Measurements from ENCODE around the gene GOPC. TPM values are rescaled to one million over a fixed set of nuclear protein-coding genes. Genes with fewer than 3 reads are reported as not detected.
A peak's percentile ranks its signal among the peaks of the same experiment; 100 is the strongest.

The GOPC gene
- total RNA-seq, 2 experiments from 2014 or later, result 13.3 to 15.5 TPM

DNA sequence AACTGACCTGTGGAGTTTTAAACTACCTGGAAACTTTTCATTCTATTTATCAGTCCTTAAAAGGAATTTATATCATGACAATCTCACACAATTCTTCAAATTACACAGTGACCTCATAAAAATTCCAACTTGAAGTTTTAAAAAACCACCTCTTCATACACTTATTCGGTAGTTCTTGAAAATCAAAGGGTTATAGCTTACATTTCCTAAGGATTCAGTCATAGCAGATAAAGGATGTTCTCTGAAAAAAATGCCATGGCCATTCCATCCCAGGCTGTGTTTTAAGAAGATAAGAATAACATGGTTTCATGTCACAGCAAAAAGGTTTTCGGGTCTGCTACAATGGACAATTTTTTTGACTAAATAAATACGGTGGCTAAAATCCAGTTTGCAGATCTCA is 41.2 kb downstream of the GOPC start:
- Mint-ChIP-seq H3K27me3 (no peaks in the 10 kb centered on the region), H3K27ac (no peak overlapping the region), H3K36me3 (ENCODE audit: low read depth) (peaks cover 6% of the 10 kb centered on the region), H3K9me3 (ENCODE audit: low read depth) (no peaks in the 10 kb centered on the region), H3K4me3 (no peak overlapping the region), H3K4me1 (no peaks in the 10 kb centered on the region)
- DNase-seq (no peak), ATAC-seq (no peak)
- ChIA-PET POLR2A (no interaction called here), CTCF (interaction anchor here (1.1 kb wide), 1 partner anchor 78 kb away, joined by 3 read pairs; no protein-coding TSS in a partner anchor)
- intact Hi-C loops (cut with DNase I, micrococcal nuclease), result no loop called here

DNA sequence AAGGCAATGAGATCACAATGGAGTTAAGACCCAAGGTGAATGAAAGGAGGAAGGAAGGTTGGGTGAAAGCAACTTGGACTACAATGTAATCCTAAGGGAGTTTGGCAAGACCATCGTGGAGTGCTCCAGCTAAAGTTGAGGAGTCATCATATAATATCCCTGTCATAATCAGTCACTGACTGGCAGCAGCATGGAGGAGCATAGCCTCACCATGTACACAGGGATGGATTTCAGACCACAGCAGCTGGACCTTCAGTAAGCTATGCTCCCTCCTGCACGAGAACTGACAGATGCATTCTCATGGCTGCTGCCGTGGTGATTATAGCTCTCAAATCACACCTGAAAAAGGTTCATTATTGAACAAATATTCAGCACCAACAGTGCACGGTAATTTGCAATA is 43.0 kb downstream of the GOPC start:
- H3K4me1 Mint-ChIP-seq, result no peaks in the 10 kb centered on the region
- ChIA-PET POLR2A (no interaction called here), CTCF (interaction anchor here (1.1 to 2.5 kb wide), 3 partner anchors 11 to 109 kb away, joined by 4 to 8 read pairs (median 7); no protein-coding TSS in a partner anchor)
- no peaks in the 10 kb centered on the region for H3K9me3 Mint-ChIP-seq (ENCODE audit: low read depth)
- H3K27me3 Mint-ChIP-seq, result no peaks in the 10 kb centered on the region
- no peak overlapping the region for H3K4me3 Mint-ChIP-seq
- DNase-seq (no peak), ATAC-seq (no peak)
- intact Hi-C loops (cut with DNase I, micrococcal nuclease), result loop anchor here in 1 of 2 experiments (5.0 kb wide), 1 partner anchor 157 kb away; no protein-coding TSS in a partner anchor
- H3K27ac Mint-ChIP-seq, result no peak overlapping the region
- peaks cover 5% of the 10 kb centered on the region for H3K36me3 Mint-ChIP-seq (ENCODE audit: low read depth)

- no peaks in the 10 kb centered on the region for H3K27me3 Mint-ChIP-seq
- peaks cover 5% of the 10 kb centered on the region for H3K36me3 Mint-ChIP-seq (ENCODE audit: low read depth)
- no peaks in the 10 kb centered on the region for H3K4me1 Mint-ChIP-seq
- intact Hi-C loops (cut with DNase I, micrococcal nuclease), result loop anchor here in 1 of 2 experiments (5.0 kb wide), 1 partner anchor 157 kb away; no protein-coding TSS in a partner anchor
- H3K9me3 Mint-ChIP-seq (ENCODE audit: low read depth), result no peaks in the 10 kb centered on the region
- DNase-seq, result no peak
- H3K4me3 Mint-ChIP-seq, result no peak overlapping the region
- no peak overlapping the region for H3K27ac Mint-ChIP-seq
- CTCF ChIA-PET, result interaction anchor here (1.2 to 5.5 kb wide), 4 partner anchors 14 to 115 kb away, joined by 6 to 75 read pairs (median 8); no protein-coding TSS in a partner anchor
- no peak for ATAC-seq
- POLR2A ChIA-PET, result no interaction called here
These were observed 43.5 kb downstream of the GOPC start for GRCh38 chr6:117558818-117559217.

DNA sequence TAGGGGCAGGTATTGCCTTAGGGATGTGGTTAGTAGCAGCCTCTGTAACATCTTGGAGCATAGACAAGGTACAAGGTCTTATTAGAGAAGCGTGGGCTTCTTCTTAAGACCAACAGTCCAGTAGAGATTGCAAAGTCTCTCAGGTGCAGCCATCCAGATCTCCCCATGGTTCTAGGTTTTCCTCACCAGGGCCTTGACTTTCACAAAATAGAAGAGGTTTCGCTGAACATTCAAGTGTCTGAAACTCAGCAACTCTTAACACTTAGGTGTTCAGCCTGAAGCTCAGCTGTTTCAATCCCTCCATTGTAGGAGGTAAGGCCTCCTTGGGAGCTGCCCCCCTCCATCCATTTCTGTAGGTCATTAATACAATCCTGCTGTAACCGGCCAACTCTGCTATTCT is 44.4 kb downstream of the GOPC start:
- intact Hi-C loops (cut with DNase I, micrococcal nuclease), result loop anchor here (2.0 to 5.0 kb wide), 3 partner anchors 47 to 213 kb away; no protein-coding TSS in a partner anchor

DNA sequence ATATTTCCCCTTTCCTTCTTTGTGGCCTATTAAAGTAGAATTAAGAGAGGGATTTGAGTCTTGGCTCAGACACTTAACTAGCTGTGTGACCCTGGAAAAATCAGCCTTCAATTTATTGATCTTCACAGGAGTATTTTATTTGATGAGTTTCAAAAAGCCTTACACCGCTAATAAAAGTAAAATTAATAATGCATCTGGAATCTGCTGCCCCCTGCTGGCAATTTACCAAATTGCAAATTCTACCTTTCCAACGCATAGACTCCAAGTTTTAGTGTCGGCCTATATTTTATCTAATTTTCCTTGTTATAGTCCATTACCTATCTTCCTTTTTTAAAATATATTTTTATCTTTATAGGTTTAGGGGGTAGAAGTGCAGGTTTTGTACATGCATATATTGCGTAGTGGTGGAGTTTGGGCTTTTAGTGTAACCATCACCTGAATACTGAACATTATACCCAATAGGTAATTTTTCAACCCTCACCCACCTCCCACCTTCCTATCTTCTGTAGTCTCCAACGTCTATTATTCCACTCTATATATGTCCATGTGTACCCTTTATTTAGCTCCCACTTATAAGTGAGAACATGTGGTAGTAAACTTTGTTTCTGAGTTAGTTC is 46.3 kb downstream of the GOPC start:
- intact Hi-C loops (cut with DNase I, micrococcal nuclease), result loop anchor here (1.0 to 5.0 kb wide), 6 partner anchors 49 to 211 kb away; no protein-coding TSS in a partner anchor
- Mint-ChIP-seq H3K9me3 (ENCODE audit: low read depth) (no peaks in the 10 kb centered on the region), H3K4me3 (no peak overlapping the region), H3K27ac (no peak overlapping the region), H3K4me1 (peaks cover under 1% of the 10 kb centered on the region), H3K36me3 (ENCODE audit: low read depth) (peaks cover 2% of the 10 kb centered on the region), H3K27me3 (no peaks in the 10 kb centered on the region)
- peak; percentile 69 for DNase-seq
- ChIA-PET POLR2A (no interaction called here), CTCF (interaction anchor here (0.5 to 5.5 kb wide), 11 partner anchors 9 to 167 kb away, joined by 3 to 75 read pairs (median 3); partner anchors contain the start of gene GOPC)
- no peak for ATAC-seq

More for the DNA sequence above, 44.4 kb downstream of the GOPC start:
- no peaks in the 10 kb centered on the region for H3K27me3 Mint-ChIP-seq
- ChIA-PET CTCF (interaction anchor here (0.6 to 5.5 kb wide), 9 partner anchors 8 to 245 kb away, joined by 3 to 75 read pairs (median 3); no protein-coding TSS in a partner anchor), POLR2A (no interaction called here)
- no peak overlapping the region for H3K27ac Mint-ChIP-seq
- DNase-seq, result no peak
- H3K9me3 Mint-ChIP-seq (ENCODE audit: low read depth), result no peaks in the 10 kb centered on the region
- H3K4me1 Mint-ChIP-seq, result no peaks in the 10 kb centered on the region
- no peak for ATAC-seq
- H3K36me3 Mint-ChIP-seq (ENCODE audit: low read depth), result peaks cover 3% of the 10 kb centered on the region
- H3K4me3 Mint-ChIP-seq, result no peak overlapping the region

- intact Hi-C loops (cut with DNase I, micrococcal nuclease), result loop anchor here in 1 of 2 experiments (5.0 kb wide), 1 partner anchor 153 kb away; no protein-coding TSS in a partner anchor
- ATAC-seq, result peak; percentile 36
- Mint-ChIP-seq H3K27ac (no peak overlapping the region), H3K9me3 (ENCODE audit: low read depth) (no peaks in the 10 kb centered on the region), H3K4me3 (no peak overlapping the region), H3K36me3 (ENCODE audit: low read depth) (no peaks in the 10 kb centered on the region), H3K4me1 (peaks cover 7% of the 10 kb centered on the region), H3K27me3 (no peaks in the 10 kb centered on the region)
- POLR2A ChIA-PET, result no interaction called here
- CTCF ChIA-PET, result interaction anchor here (0.6 to 5.5 kb wide), 8 partner anchors 10 to 334 kb away, joined by 3 to 75 read pairs (median 4); no protein-coding TSS in a partner anchor
- no peak for DNase-seq
These were observed 47.0 kb downstream of the GOPC start for GRCh38 chr6:117555262-117555849.

GRCh38 chr6:117553142-117553541 is 49.2 kb downstream of the GOPC start:
- Mint-ChIP-seq H3K27me3 (no peaks in the 10 kb centered on the region), H3K9me3 (ENCODE audit: low read depth) (no peaks in the 10 kb centered on the region), H3K4me1 (peaks cover 26% of the 10 kb centered on the region), H3K36me3 (ENCODE audit: low read depth) (no peaks in the 10 kb centered on the region), H3K27ac (no peak overlapping the region), H3K4me3 (no peak overlapping the region)
- intact Hi-C loops (cut with DNase I, micrococcal nuclease), result no loop called here
- ATAC-seq (no peak), DNase-seq (no peak)
- ChIA-PET CTCF (interaction anchor here (0.6 to 4.2 kb wide), 2 partner anchors 9 to 103 kb away, joined by 3 to 27 read pairs; no protein-coding TSS in a partner anchor), POLR2A (interaction anchor here (0.6 kb wide), 1 partner anchor 987 kb away, joined by 5 read pairs; no protein-coding TSS in a partner anchor)

DNA sequence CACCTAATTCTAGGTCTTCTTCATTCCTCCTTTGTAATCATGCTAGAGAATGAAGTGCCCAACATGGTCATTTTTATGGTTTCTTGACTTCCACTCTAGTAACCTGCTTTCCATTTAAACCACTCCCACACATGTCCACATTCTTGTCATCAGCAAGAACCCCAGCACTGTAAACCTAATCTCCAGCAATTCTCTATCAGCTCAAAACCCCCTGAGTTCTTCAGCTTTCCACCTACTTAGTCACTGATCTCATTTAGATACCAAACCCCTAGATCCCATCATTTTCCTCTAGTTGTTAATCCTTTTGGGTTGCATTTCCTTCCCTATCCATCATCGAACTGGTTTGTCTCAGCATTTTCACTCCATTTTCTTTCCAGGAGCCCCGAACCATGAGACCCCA is 49.7 kb downstream of the GOPC start:
- H3K4me1 Mint-ChIP-seq, result peaks cover 28% of the 10 kb centered on the region
- H3K27ac Mint-ChIP-seq, result no peak overlapping the region
- no peak overlapping the region for H3K4me3 Mint-ChIP-seq
- DNase-seq, result no peak
- ChIA-PET CTCF (interaction anchor here (0.6 to 4.2 kb wide), 4 partner anchors 10 to 159 kb away, joined by 3 to 27 read pairs (median 4); no protein-coding TSS in a partner anchor), POLR2A (no interaction called here)
- ATAC-seq, result no peak
- no peaks in the 10 kb centered on the region for H3K36me3 Mint-ChIP-seq (ENCODE audit: low read depth)
- H3K27me3 Mint-ChIP-seq, result no peaks in the 10 kb centered on the region
- intact Hi-C loops (cut with DNase I, micrococcal nuclease), result no loop called here
- no peaks in the 10 kb centered on the region for H3K9me3 Mint-ChIP-seq (ENCODE audit: low read depth)

DNA sequence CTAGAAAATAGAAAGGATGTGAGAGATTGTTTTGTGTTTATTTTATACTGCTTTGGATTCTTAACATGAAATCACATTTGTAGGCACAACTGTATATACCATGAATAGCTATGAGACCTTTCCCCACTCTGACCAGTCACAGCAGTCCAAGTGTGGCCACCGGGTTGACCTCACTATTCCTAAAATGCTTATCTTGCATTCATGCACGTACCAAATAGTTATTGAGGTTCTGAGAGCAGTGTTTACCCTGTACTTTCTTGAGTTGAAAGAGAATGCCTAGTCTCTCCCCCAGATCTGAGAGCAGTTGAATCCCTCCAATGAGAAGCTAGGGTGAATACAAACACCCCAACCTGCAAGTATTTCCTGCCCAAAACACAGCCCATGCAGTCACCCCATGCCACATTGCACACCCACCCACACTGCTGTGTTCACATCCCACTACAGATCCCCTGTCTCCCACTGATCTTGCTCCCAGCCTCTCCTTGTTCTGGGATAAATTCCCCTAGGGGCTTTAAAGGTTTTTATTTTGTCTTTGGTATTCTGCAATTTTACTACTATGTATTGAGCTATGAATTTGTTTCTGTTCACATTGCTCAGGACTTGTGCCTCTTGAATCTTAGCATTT is 51.6 kb downstream of the GOPC start:
- CTCF ChIA-PET, result interaction anchor here (0.9 to 4.2 kb wide), 7 partner anchors 11 to 101 kb away, joined by 3 to 27 read pairs (median 4); no protein-coding TSS in a partner anchor

GRCh38 chr6:117550078-117550600 is 52.2 kb downstream of the GOPC start:
- no peaks in the 10 kb centered on the region for H3K9me3 Mint-ChIP-seq (ENCODE audit: low read depth)
- peaks cover 39% of the 10 kb centered on the region for H3K4me1 Mint-ChIP-seq
- no peaks in the 10 kb centered on the region for H3K36me3 Mint-ChIP-seq (ENCODE audit: low read depth)
- H3K27me3 Mint-ChIP-seq, result peaks cover 11% of the 10 kb centered on the region
- H3K4me3 Mint-ChIP-seq, result no peak overlapping the region
- ATAC-seq, result no peak
- ChIA-PET CTCF (interaction anchor here (0.6 to 4.2 kb wide), 8 partner anchors 8 to 100 kb away, joined by 3 to 27 read pairs (median 4); no protein-coding TSS in a partner anchor), POLR2A (interaction anchor here (0.6 kb wide), 1 partner anchor 52 kb away, joined by 3 read pairs; the partner anchor contains the start of gene GOPC)
- no peak for DNase-seq
- H3K27ac Mint-ChIP-seq, result no peak overlapping the region
- intact Hi-C loops (cut with DNase I, micrococcal nuclease), result no loop called here

More for the DNA sequence above, 51.6 kb downstream of the GOPC start:
- intact Hi-C loops (cut with DNase I, micrococcal nuclease), result no loop called here
- Mint-ChIP-seq H3K4me3 (no peak overlapping the region), H3K36me3 (ENCODE audit: low read depth) (no peaks in the 10 kb centered on the region), H3K27me3 (peaks cover 11% of the 10 kb centered on the region), H3K9me3 (ENCODE audit: low read depth) (no peaks in the 10 kb centered on the region), H3K4me1 (peaks cover 39% of the 10 kb centered on the region), H3K27ac (no peak overlapping the region)
- DNase-seq (no peak), ATAC-seq (no peak)
- POLR2A ChIA-PET, result no interaction called here

- Mint-ChIP-seq H3K4me3 (peak overlapping the region; percentile 67), H3K27me3 (peaks cover 11% of the 10 kb centered on the region), H3K27ac (no peak overlapping the region), H3K9me3 (ENCODE audit: low read depth) (no peaks in the 10 kb centered on the region), H3K4me1 (peaks cover 39% of the 10 kb centered on the region), H3K36me3 (ENCODE audit: low read depth) (no peaks in the 10 kb centered on the region)
- POLR2A ChIA-PET, result interaction anchor here (0.6 kb wide), 1 partner anchor 53 kb away, joined by 3 read pairs; the partner anchor contains the start of gene GOPC
- no peak for DNase-seq
- CTCF ChIA-PET, result interaction anchor here (0.6 to 4.2 kb wide), 7 partner anchors 7 to 130 kb away, joined by 3 to 27 read pairs (median 4); no protein-coding TSS in a partner anchor
- intact Hi-C loops (cut with DNase I, micrococcal nuclease), result loop anchor here (1.0 to 5.0 kb wide), 6 partner anchors 19 to 128 kb away; partner anchors contain the start of genes DCBLD1 (in 1 of the 2), GOPC (in 1 of the 2) and NUS1 (in 1 of the 2)
- ATAC-seq, result no peak
These were observed 52.7 kb downstream of the GOPC start for GRCh38 chr6:117549611-117550010.
